ENCODE data around the gene NCKAP1.
"Not testable (repeated sequence)": the region's sequence is repeated elsewhere in the genome, so short reads cannot be mapped to it uniquely, and the experiment has no call there.

The NCKAP1 gene

GRCh38 chr2:183063083-183063482 lies 24.8 kb upstream of the NCKAP1 start:
- no peak overlapping the region for H3K4me3 ChIP-seq (replicated peaks; ENCODE audit: low read depth, low read length)
- H3K36me3 ChIP-seq (ENCODE audit: control insufficient read depth, insufficient read depth, low read length): no peaks in the 10 kb centered on the region
- DNase-seq (ENCODE audit: extremely low read depth, insufficient read length): peak; percentile 29
- no peak for TF ChIP-seq CTCF (IDR thresholded peaks at IDR 0.05; ENCODE audit: insufficient read depth, low read length, poor library complexity, severe bottlenecking)
- H3K27me3 ChIP-seq (replicated peaks; ENCODE audit: control insufficient read depth, insufficient read depth, low read length): no peaks in the 10 kb centered on the region

- no peak overlapping the region for H3K4me3 ChIP-seq (replicated peaks; ENCODE audit: low read depth, low read length)
- no peaks in the 10 kb centered on the region for H3K27me3 ChIP-seq (replicated peaks; ENCODE audit: control insufficient read depth, insufficient read depth, low read length)
- H3K36me3 ChIP-seq (ENCODE audit: control insufficient read depth, insufficient read depth, low read length): no peaks in the 10 kb centered on the region
- TF ChIP-seq CTCF (IDR thresholded peaks at IDR 0.05; ENCODE audit: insufficient read depth, low read length, poor library complexity, severe bottlenecking): no peak
- DNase-seq (ENCODE audit: extremely low read depth, insufficient read length): no peak
Measured at GRCh38 chr2:183060571-183061231, 22.4 kb upstream of the NCKAP1 start.

- Histone ChIP-seq H3K36me3 (ENCODE audit: control insufficient read depth, insufficient read depth, low read length) (no peaks in the 10 kb centered on the region), H3K27me3 (replicated peaks; ENCODE audit: control insufficient read depth, insufficient read depth, low read length) (no peaks in the 10 kb centered on the region), H3K4me3 (replicated peaks; ENCODE audit: low read depth, low read length) (no peak overlapping the region)
- no peak for TF ChIP-seq CTCF (IDR thresholded peaks at IDR 0.05; ENCODE audit: insufficient read depth, low read length, poor library complexity, severe bottlenecking)
- no peak for DNase-seq (ENCODE audit: extremely low read depth, insufficient read length)
Measured at GRCh38 chr2:183059561-183059960, 21.3 kb upstream of the NCKAP1 start.

- DNase-seq (ENCODE audit: extremely low read depth, insufficient read length): no peak
- H3K36me3 ChIP-seq (ENCODE audit: control insufficient read depth, insufficient read depth, low read length): no peaks in the 10 kb centered on the region
- H3K4me3 ChIP-seq (replicated peaks; ENCODE audit: low read depth, low read length): no peak overlapping the region
- no peaks in the 10 kb centered on the region for H3K27me3 ChIP-seq (replicated peaks; ENCODE audit: control insufficient read depth, insufficient read depth, low read length)
- TF ChIP-seq CTCF (IDR thresholded peaks at IDR 0.05; ENCODE audit: insufficient read depth, low read length, poor library complexity, severe bottlenecking): no peak
Measured at GRCh38 chr2:183057333-183057985, 19.2 kb upstream of the NCKAP1 start.

GRCh38 chr2:183049420-183049819 lies 11.2 kb upstream of the NCKAP1 start:
- TF ChIP-seq CTCF (IDR thresholded peaks at IDR 0.05; ENCODE audit: insufficient read depth, low read length, poor library complexity, severe bottlenecking): no peak
- Histone ChIP-seq H3K36me3 (ENCODE audit: control insufficient read depth, insufficient read depth, low read length) (no peaks in the 10 kb centered on the region), H3K4me3 (replicated peaks; ENCODE audit: low read depth, low read length) (no peak overlapping the region), H3K27me3 (replicated peaks; ENCODE audit: control insufficient read depth, insufficient read depth, low read length) (no peaks in the 10 kb centered on the region)
- no peak for DNase-seq (ENCODE audit: extremely low read depth, insufficient read length)

- H3K36me3 ChIP-seq (ENCODE audit: control insufficient read depth, insufficient read depth, low read length); H3K4me3 ChIP-seq (replicated peaks; ENCODE audit: low read depth, low read length); H3K27me3 ChIP-seq (replicated peaks; ENCODE audit: control insufficient read depth, insufficient read depth, low read length); DNase-seq (ENCODE audit: extremely low read depth, insufficient read length): not testable (repeated sequence)
Measured at GRCh38 chr2:183047486-183048125, 9.3 kb upstream of the NCKAP1 start.

GRCh38 chr2:183043580-183043979 lies 5.3 kb upstream of the NCKAP1 start:
- DNase-seq (ENCODE audit: extremely low read depth, insufficient read length); H3K36me3 ChIP-seq (ENCODE audit: control insufficient read depth, insufficient read depth, low read length); H3K4me3 ChIP-seq (replicated peaks; ENCODE audit: low read depth, low read length); H3K27me3 ChIP-seq (replicated peaks; ENCODE audit: control insufficient read depth, insufficient read depth, low read length): not testable (repeated sequence)
